HepG2 (cell line): Measurements from ENCODE around the gene COG4. TPM values are rescaled to one million over a fixed set of nuclear protein-coding genes. Genes with fewer than 3 reads are reported as not detected.

Source experiments
- DMTF1 ChIP-seq: sonication (generic); formaldehyde crosslinking; IDR thresholded peaks from 2 replicates; pipeline ENCODE4 v1.4.0; 2020; ENCODE audit warnings: mild to moderate bottlenecking, missing genetic modification reagents
- RXRA ChIP-seq: sonication (generic); formaldehyde crosslinking; IDR thresholded peaks from 2 replicates; pipeline ENCODE4 v1.5.1; 2020; ENCODE audit warnings: missing genetic modification reagents
- SMC3 ChIP-seq: IDR thresholded peaks from 2 replicates; pipeline ENCODE4 v1.6.1; 2011; ENCODE audit warnings: low read length, improper control_type of control experiment
- SNAPC4 ChIP-seq: sonication (generic); formaldehyde crosslinking; IDR thresholded peaks from 2 replicates; pipeline ENCODE4 v1.4.0; 2020; ENCODE audit warnings: mild to moderate bottlenecking, missing genetic modification reagents
- SP1 ChIP-seq, 2 experiments: fragments of 450-650 bp in 1 of 2; sonication (generic) in 1 of 2; formaldehyde crosslinking in 1 of 2; IDR thresholded peaks; 2 replicates each; pipeline versions ENCODE4 v1.4.0 to v1.6.1; 2016 to 2020; ENCODE audit warnings: missing genetic modification reagents in 1 of 2
- ZBTB4 ChIP-seq: sonication (generic); formaldehyde crosslinking; IDR thresholded peaks from 2 replicates; pipeline ENCODE4 v1.4.0; 2020; ENCODE audit warnings: missing genetic modification reagents, mild to moderate bottlenecking, borderline replicate concordance
- ZNF18 ChIP-seq: sonication (generic); formaldehyde crosslinking; IDR thresholded peaks from 2 replicates; pipeline ENCODE4 v1.8.0; 2022; ENCODE audit warnings: mild to moderate bottlenecking, missing genetic modification reagents; ENCODE audit not compliant: insufficient replicate concordance
- ZNF280D ChIP-seq: sonication (generic); formaldehyde crosslinking; IDR thresholded peaks from 2 replicates; pipeline ENCODE4 v1.5.1; 2020; ENCODE audit warnings: mild to moderate bottlenecking, missing genetic modification reagents
- ZNF292 ChIP-seq: sonication (generic); formaldehyde crosslinking; IDR thresholded peaks from 2 replicates; pipeline ENCODE4 v1.8.1; 2022; ENCODE audit warnings: mild to moderate bottlenecking, low read depth, missing genetic modification reagents, borderline replicate concordance
- polyA plus RNA-seq, 8 experiments: library from polyadenylated mRNA; depleted of rRNA in 3 of 8; stranded (reverse) in 7 of 8; unstranded in 1 of 8; fragments of >200 nt; fragmentation: Illumina TruSeq in 4 of 8; extraction: Trizol in 4 of 8; gene quantifications; 2 replicates each; pipeline versions ENCODE4 v1.2.1 to v1.2.3, GENCODE V29; 2011 to 2016; ENCODE audit warnings: low read depth in 4 of 8, missing spikeins in 1 of 8, mixed read lengths in 1 of 8; ENCODE audit not compliant: insufficient read depth in 1 of 8
- total RNA-seq, 5 experiments: library from RNA; depleted of rRNA; stranded (reverse); fragments of >200 nt; fragmentation: Illumina TruSeq; extraction: Trizol; gene quantifications; 2 replicates each; pipeline ENCODE4 v1.2.3, GENCODE V29; 2016; ENCODE audit warnings: low read depth in 1 of 5

Gene COG4
- total and polyA plus RNA-seq, 2 of the 13 experiments (the other 11 are each of a cell fraction or from before 2014, with no cell fraction given) = 51.1 to 73.8 TPM

- peak; percentile 59; the same call in 1 of the 2 replicates for TF ChIP-seq RXRA (CRISPR knock-in tag)
- TF ChIP-seq ZNF280D (CRISPR knock-in tag) = no peak
- TF ChIP-seq DMTF1 (CRISPR knock-in tag) = no peak
- TF ChIP-seq SNAPC4 (CRISPR knock-in tag) = peak; percentile 73; the same call in 1 of the 2 replicates
- peak; percentile 3; the same call in 1 of the 2 replicates for TF ChIP-seq SMC3
- TF ChIP-seq ZBTB4 (CRISPR knock-in tag) = no peak
- peak; percentile 44 for TF ChIP-seq ZNF18
- no peak for TF ChIP-seq SP1 (IDR thresholded peaks at IDR 0.05)
- peak; percentile 29; the same call in 1 of the 2 replicates for TF ChIP-seq SP1 (CRISPR knock-in tag; IDR thresholded peaks at IDR 0.05)
- no peak for TF ChIP-seq ZNF292 (CRISPR knock-in tag)
Observed at GRCh38 chr16:70523743-70524398, 517 bp upstream of the COG4 start, which contains the start of gene SF3B3 (continued).
